GM12801 (cell line): Measurements from ENCODE around the gene LSM2.

ENCODE experiments used
- CTCF ChIP-seq: IDR thresholded peaks from one replicate; pipeline ENCODE4 v1.5.1; 2011; ENCODE audit warnings: control low read depth; ENCODE audit not compliant: insufficient read length; ENCODE audit errors: extremely low read depth

The LSM2 gene

GRCh38 chr6:31797588-31797987 lies 9.2 kb downstream of the LSM2 start:
- no peak for TF ChIP-seq CTCF

GRCh38 chr6:31796993-31797385 lies 9.8 kb downstream of the LSM2 start:
- TF ChIP-seq CTCF = no peak

GRCh38 chr6:31795616-31796298 lies 11.0 kb downstream of the LSM2 start, which contains the start of gene VARS1:
TSS of gene VARS1 (minus strand) at chr6:31795752. CDS start at chr6:31795217, 535 bp downstream.
- TF ChIP-seq CTCF = no peak

- TF ChIP-seq CTCF = no peak
These were observed 11.7 kb downstream of the LSM2 start for GRCh38 chr6:31794866-31795615.

- TF ChIP-seq CTCF = no peak
These were observed 12.4 kb downstream of the LSM2 start for GRCh38 chr6:31794294-31794865.

- TF ChIP-seq CTCF = no peak
These were observed 14.0 kb downstream of the LSM2 start for GRCh38 chr6:31792761-31793171.

- TF ChIP-seq CTCF = no peak
These were observed 14.7 kb downstream of the LSM2 start for GRCh38 chr6:31792090-31792374.
